Uterus (tissue), 4 donors: Measurements from ENCODE around the gene KDM4C. TPM values are rescaled to one million over a fixed set of nuclear protein-coding genes. Genes with fewer than 3 reads are reported as not detected.

Experiments
- DNase-seq, 2 donors: peaks; one replicate each; pipeline ENCODE4 v3.0.0-alpha.2; 2019 to 2020
- H3K27ac ChIP-seq, 2 donors: fragments of 200-600 bp; sonication (generic); 1 replicate in 1 of 2; 2 replicates in 1 of 2; pipeline ENCODE4 v1.5.1; 2016 to 2018
- H3K27me3 ChIP-seq, 2 donors: fragments of 200-600 bp; sonication (generic); one replicate each; pipeline ENCODE4 v1.5.1; 2018 to 2019; ENCODE audit warnings: control low read depth in 1 of 2
- H3K36me3 ChIP-seq, 2 donors: fragments of 200-600 bp; sonication (generic); one replicate each; pipeline ENCODE4 v1.5.1; 2019; ENCODE audit warnings: control low read depth in 1 of 2
- H3K4me1 ChIP-seq, 2 donors: fragments of 200-600 bp; sonication (generic); one replicate each; pipeline ENCODE4 v1.5.1; 2018 to 2019; ENCODE audit warnings: control low read depth in 1 of 2
- H3K4me3 ChIP-seq, 2 donors: fragments of 200-600 bp; sonication (generic); 1 replicate in 1 of 2; 2 replicates in 1 of 2; pipeline ENCODE4 v1.5.1; 2018 to 2019; ENCODE audit warnings: mild to moderate bottlenecking in 1 of 2
- H3K9me3 ChIP-seq, 2 donors: fragments of 200-600 bp; sonication (generic); one replicate each; pipeline ENCODE4 v1.5.1; 2019; ENCODE audit warnings: control low read depth in 1 of 2
- POLR2A ChIP-seq, 2 donors: fragments of 450-650 bp; IDR thresholded peaks; one replicate each; pipeline ENCODE4 v1.6.1; 2016; ENCODE audit warnings: antibody characterized with exemption in 2 of 2, mild to moderate bottlenecking in 1 of 2, moderate library complexity in 1 of 2
- intact Hi-C: fragments of 100-400 bp; cut with DNase I; formaldehyde crosslinking; loops from one replicate; pipeline ENCODE4 v1.15.1; 2023; ENCODE audit warnings: low total_unique reads
- total RNA-seq, 4 donors: library from RNA; depleted of rRNA in 3 of 4; stranded (reverse); fragments of >200 nt in 3 of 4; gene quantifications; one replicate each; pipeline versions ENCODE4 v1.1.0 to v1.2.4, GENCODE V29; 2014 to 2023
- TF ChIP-seq, protein P1 (sequence below), 4 experiments: fragments of 200-600 bp in 2 of 4; fragments of 450-650 bp in 2 of 4; sonication (generic) in 2 of 4; IDR thresholded peaks; one replicate each; pipeline ENCODE4 v1.5.1; 2016 to 2019; ENCODE audit warnings: antibody characterized with exemption in 4 of 4, mild to moderate bottlenecking in 2 of 4, moderate library complexity in 1 of 4
- donor health status: DM: yes; HTN: yes; CAD: no.

The KDM4C gene
- total RNA-seq, 4 donors from 2014 or later: 29.1 to 61.4 (median 45.5) TPM

DNA sequence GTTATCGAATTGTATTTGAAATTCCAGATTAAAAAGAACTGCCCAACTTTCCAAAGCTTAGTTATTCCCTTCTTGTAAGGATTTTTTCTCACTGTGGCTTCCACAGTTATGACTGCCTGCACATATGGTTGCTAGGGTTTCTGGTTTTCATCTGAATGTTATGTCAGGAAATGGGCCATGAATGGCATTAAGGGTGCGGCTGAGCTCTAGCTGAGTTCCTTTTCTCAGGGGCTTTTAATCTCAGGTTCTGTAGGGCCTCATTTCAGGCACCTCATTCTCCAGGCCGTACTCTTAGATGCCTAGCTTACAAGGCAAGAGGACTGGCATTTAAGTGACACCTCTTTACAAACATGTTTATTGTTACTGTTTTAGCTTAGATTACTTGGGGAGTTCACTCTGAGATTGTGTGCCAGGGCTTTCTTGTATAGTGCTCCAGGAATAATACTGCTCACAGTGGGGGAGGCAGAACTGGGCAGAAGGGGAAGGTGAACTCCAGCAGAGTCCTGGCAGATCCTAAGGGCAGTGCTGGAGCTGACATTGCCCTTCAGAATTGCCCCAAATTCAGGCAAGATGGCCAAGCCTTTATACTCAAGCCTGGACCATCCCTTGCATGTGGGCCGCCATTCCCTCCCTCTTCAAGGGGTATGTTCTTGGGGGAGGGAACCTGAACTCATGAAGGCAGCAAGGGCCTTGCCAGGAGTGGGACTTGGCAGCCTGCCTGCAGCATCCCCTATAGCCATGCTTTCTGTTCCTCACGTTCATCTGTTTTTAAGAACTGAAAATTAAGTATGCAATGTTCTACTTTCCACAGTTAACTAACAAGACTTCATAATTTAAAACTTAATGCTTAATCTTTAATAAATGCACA lies 111.5 kb downstream of the KDM4C start:
- H3K4me1 ChIP-seq: no peaks in the 10 kb centered on the region
- TF ChIP-seq, protein P1, sequence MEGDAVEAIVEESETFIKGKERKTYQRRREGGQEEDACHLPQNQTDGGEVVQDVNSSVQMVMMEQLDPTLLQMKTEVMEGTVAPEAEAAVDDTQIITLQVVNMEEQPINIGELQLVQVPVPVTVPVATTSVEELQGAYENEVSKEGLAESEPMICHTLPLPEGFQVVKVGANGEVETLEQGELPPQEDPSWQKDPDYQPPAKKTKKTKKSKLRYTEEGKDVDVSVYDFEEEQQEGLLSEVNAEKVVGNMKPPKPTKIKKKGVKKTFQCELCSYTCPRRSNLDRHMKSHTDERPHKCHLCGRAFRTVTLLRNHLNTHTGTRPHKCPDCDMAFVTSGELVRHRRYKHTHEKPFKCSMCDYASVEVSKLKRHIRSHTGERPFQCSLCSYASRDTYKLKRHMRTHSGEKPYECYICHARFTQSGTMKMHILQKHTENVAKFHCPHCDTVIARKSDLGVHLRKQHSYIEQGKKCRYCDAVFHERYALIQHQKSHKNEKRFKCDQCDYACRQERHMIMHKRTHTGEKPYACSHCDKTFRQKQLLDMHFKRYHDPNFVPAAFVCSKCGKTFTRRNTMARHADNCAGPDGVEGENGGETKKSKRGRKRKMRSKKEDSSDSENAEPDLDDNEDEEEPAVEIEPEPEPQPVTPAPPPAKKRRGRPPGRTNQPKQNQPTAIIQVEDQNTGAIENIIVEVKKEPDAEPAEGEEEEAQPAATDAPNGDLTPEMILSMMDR (IDR thresholded peaks at IDR 0.05): no peak
- no peak for TF ChIP-seq POLR2A (IDR thresholded peaks at IDR 0.05)
- no peaks in the 10 kb centered on the region for H3K9me3 ChIP-seq
- no peak for DNase-seq
- H3K4me3 ChIP-seq: no peak overlapping the region
- no peak overlapping the region for H3K27ac ChIP-seq
- no peaks in the 10 kb centered on the region for H3K27me3 ChIP-seq
- intact Hi-C loops: no loop called here
- no peaks in the 10 kb centered on the region for H3K36me3 ChIP-seq

DNA sequence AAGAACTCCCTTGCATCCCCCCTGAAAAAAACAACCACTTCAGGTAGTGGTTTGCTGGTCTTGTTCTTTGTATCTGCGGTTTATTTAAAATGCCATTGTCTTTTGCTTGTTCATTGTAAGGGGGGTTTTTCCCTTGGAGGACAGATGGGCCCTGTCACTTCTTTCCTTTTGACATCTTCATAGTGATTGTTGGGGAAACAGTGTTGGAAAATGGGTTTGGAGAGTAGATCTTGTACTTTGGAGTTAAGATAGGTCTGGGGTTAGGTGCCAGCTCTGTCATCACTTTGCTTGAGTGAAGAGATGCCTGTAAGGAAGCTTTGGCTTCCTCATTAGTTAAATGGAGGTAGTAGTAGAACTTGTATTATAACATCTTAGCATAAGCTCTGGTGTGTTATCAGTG lies 112.4 kb downstream of the KDM4C start:
- DNase-seq: no peak
- H3K36me3 ChIP-seq: no peaks in the 10 kb centered on the region
- H3K9me3 ChIP-seq: no peaks in the 10 kb centered on the region
- no peak overlapping the region for H3K4me3 ChIP-seq
- H3K4me1 ChIP-seq: no peaks in the 10 kb centered on the region
- intact Hi-C loops: no loop called here
- TF ChIP-seq, protein P1 (IDR thresholded peaks at IDR 0.05): no peak
- TF ChIP-seq POLR2A (IDR thresholded peaks at IDR 0.05): no peak
- H3K27me3 ChIP-seq: no peaks in the 10 kb centered on the region
- H3K27ac ChIP-seq: no peak overlapping the region

DNA sequence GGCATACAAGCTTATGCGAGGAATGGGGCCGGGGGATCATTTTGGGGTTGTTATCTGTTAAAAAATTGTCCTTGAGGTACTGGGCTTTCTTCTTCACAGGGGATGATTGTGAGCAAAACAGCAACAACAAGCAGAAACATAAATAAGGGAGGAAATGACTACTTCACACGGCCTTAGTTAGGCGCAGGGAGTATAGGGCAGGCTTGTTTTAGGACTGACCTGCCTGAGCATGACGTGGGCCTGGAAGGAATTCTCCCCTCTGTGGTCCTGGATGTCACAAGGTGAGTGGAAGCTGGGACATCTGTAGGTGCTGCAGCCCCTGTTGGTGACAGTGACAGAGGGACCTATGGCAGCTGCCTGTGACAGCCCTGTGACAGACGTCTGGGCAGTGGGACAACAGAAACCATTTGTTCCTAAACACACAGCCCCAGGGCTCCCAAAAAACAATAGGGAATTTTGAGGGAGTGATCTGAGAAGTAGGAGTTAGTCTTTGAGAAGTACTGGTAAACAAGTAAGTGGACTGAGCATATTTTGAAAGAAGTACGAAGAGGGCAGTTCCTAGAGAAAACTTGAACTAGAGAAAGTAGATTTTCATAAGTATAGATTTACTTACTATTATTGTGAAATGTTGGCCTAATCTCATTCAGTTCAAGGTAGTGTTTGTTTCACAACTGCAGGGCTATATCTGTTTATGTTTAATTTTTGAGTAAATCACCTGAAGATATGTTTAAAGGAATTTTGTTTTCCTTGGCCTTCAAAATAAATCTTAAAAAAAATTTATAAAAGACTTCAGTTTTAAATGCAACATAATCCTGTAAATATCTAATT lies 113.1 kb downstream of the KDM4C start:
- DNase-seq: no peak
- Histone ChIP-seq H3K4me1 (no peaks in the 10 kb centered on the region), H3K27me3 (no peaks in the 10 kb centered on the region), H3K27ac (no peak overlapping the region), H3K9me3 (no peaks in the 10 kb centered on the region), H3K36me3 (no peaks in the 10 kb centered on the region), H3K4me3 (no peak overlapping the region)
- TF ChIP-seq, protein P1 (IDR thresholded peaks at IDR 0.05): no peak
- no peak for TF ChIP-seq POLR2A (IDR thresholded peaks at IDR 0.05)
- intact Hi-C loops: no loop called here

DNA sequence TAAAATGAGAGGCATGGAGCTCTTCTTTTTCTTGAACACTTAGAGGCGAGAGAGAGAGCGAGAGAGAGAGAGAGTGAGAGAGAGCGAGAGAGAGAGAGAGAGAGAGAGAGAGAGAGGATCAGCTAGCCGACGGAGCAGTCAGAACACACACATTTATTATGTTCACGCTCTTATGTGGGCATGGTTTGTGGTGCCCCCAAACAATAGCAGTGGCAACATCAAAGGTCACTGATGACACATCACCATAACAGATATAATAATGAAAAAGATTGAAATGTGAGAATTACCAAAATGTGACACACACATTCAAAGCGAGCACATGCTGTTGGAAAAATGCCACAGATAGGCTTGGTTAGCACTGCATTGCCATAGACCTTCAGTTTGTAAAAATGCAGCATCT lies 116.1 kb downstream of the KDM4C start:
- no peak overlapping the region for H3K4me3 ChIP-seq
- no peaks in the 10 kb centered on the region for H3K27me3 ChIP-seq
- intact Hi-C loops: no loop called here
- no peak overlapping the region for H3K27ac ChIP-seq
- no peaks in the 10 kb centered on the region for H3K4me1 ChIP-seq
- H3K36me3 ChIP-seq: no peaks in the 10 kb centered on the region
- no peaks in the 10 kb centered on the region for H3K9me3 ChIP-seq
- no peak for DNase-seq
- TF ChIP-seq, protein P1 (IDR thresholded peaks at IDR 0.05): peak in 1 of 4 experiments; percentile 20
- TF ChIP-seq POLR2A (IDR thresholded peaks at IDR 0.05): no peak
